K562 (cell line): ENCODE measurements around the gene OTX2. TPM values are rescaled to one million over a fixed set of nuclear protein-coding genes. Genes with fewer than 3 reads are reported as not detected.

Source experiments
- ATAC-seq: fragments of 200-7000 bp; cut with Tn5 transposase; 3 replicates; pipeline ENCODE4 v1.9.1; 2020; ENCODE audit warnings: moderate library complexity
- BruUV-seq: library from RNA; stranded (reverse); fragments of 400-500 nt; replicated peaks from 2 replicates; lab custom pipeline; 2021; lab: Mats Ljungman, UMichigan
- CTCF ChIA-PET: fragments of 300-600 bp; formaldehyde crosslinking; extraction: SDS; loops from one replicate; lab custom pipeline; 2021; ENCODE audit warnings: low intra/inter-chr PET ratio; lab: Yijun Ruan, JAX
- POLR2A ChIA-PET: fragments of 300-600, 350-650 bp; sonication (Branson Sonifier 250); formaldehyde crosslinking; extraction: SDS; loops from one replicate; lab custom pipeline; 2021; ENCODE audit warnings: antibody characterized with exemption, inconsistent platforms; lab: Yijun Ruan, JAX
- DNase-seq, 4 experiments: peaks; one replicate each; pipeline versions ENCODE4 v3.0.0 to v3.0.0-alpha.2; 2011 to 2018; ENCODE audit warnings: low spot score in 3 of 4, mixed read lengths in 3 of 4; ENCODE audit errors: extremely low read depth in 1 of 4
- FAIRE-seq: peaks from 2 replicates; lab custom pipeline; 2011; peaks lifted over from hg19 to GRCh38; lab: Jason Lieb, UNC
- H2AFZ ChIP-seq: 2 replicates; pipeline ENCODE4 v1.6.0; 2011; ENCODE audit warnings: low read depth, low read length, control low read depth, inconsistent platforms
- H3K27ac ChIP-seq: fragments of 200-600 bp; 3 replicates; pipeline ENCODE4 v1.8.0; 2011; ENCODE audit warnings: low read depth, mild to moderate bottlenecking, control low read depth, inconsistent platforms, low read length, moderate library complexity, mixed read lengths; ENCODE audit errors: extremely low read depth
- H3K27me3 ChIP-seq, 2 experiments: fragments of 300-600 bp in 1 of 2; 2 replicates in 1 of 2; 3 replicates in 1 of 2; pipeline versions ENCODE4 v1.6.0 to v1.8.0; 2011; ENCODE audit warnings: inconsistent platforms in 2 of 2, low read length in 2 of 2, mild to moderate bottlenecking in 1 of 2, mixed read lengths in 1 of 2, moderate library complexity in 1 of 2; ENCODE audit not compliant: control insufficient read depth in 2 of 2, insufficient read depth in 2 of 2
- H3K36me3 ChIP-seq: fragments of 300-600 bp; 3 replicates; pipeline ENCODE4 v1.8.0; 2011; ENCODE audit warnings: mild to moderate bottlenecking, low read length, inconsistent platforms; ENCODE audit not compliant: control insufficient read depth, insufficient read depth
- H3K4me1 ChIP-seq, 2 experiments: fragments of 200-600 bp in 1 of 2; replicated peaks in 1 of 2; 2 replicates in 1 of 2; 3 replicates in 1 of 2; pipeline versions ENCODE4 v1.5.1 to v1.8.0; 2011; ENCODE audit warnings: inconsistent platforms in 2 of 2, low read length in 2 of 2, mild to moderate bottlenecking in 1 of 2, mixed read lengths in 1 of 2, moderate library complexity in 1 of 2; ENCODE audit not compliant: control insufficient read depth in 2 of 2, insufficient read depth in 2 of 2
- H3K4me2 ChIP-seq: 2 replicates; pipeline ENCODE4 v1.6.1; 2011; ENCODE audit warnings: low read length, control low read depth, inconsistent platforms, mixed read lengths; ENCODE audit not compliant: insufficient read depth
- H3K4me3 ChIP-seq: fragments of 200-600 bp; sonication (generic), shearing (Covaris generic); 2 replicates; pipeline ENCODE4 v1.5.1; 2016; ENCODE audit warnings: control low read depth, inconsistent platforms
- H3K79me2 ChIP-seq: fragments of 200-600 bp; 3 replicates; pipeline ENCODE4 v1.8.0; 2011; ENCODE audit warnings: low read length, inconsistent platforms; ENCODE audit not compliant: control insufficient read depth, insufficient read depth
- H3K9ac ChIP-seq, 2 experiments: 2 replicates each; pipeline versions ENCODE4 v1.6.0 to v1.6.1; 2011; ENCODE audit warnings: low read depth in 2 of 2, low read length in 2 of 2, control low read depth in 1 of 2, inconsistent platforms in 1 of 2, mild to moderate bottlenecking in 1 of 2, mixed read lengths in 1 of 2; ENCODE audit not compliant: insufficient read depth in 1 of 2
- H3K9me1 ChIP-seq: one replicate; pipeline ENCODE4 v1.6.0; 2011; ENCODE audit warnings: inconsistent platforms, mild to moderate bottlenecking, low read length, moderate library complexity; ENCODE audit not compliant: control insufficient read depth, insufficient read depth
- H3K9me3 ChIP-seq: replicated peaks from 2 replicates; pipeline ENCODE4 v1.5.1; 2011; ENCODE audit warnings: low read depth, low read length, inconsistent platforms; ENCODE audit not compliant: control insufficient read depth, insufficient read depth
- H4K20me1 ChIP-seq: replicated peaks from 2 replicates; pipeline ENCODE4 v1.6.1; 2011; ENCODE audit warnings: low read length, inconsistent platforms, mixed read lengths; ENCODE audit not compliant: control insufficient read depth, insufficient read depth
- ATF3 ChIP-seq, 2 experiments: fragments of 450-650 bp in 1 of 2; sonication (generic) in 1 of 2; formaldehyde crosslinking in 1 of 2; IDR thresholded peaks in 1 of 2; conservative IDR thresholded peaks in 1 of 2; 2 replicates each; pipeline versions ENCODE4 v1.6.1 to v1.8.1; 2016 to 2023; ENCODE audit warnings: mild to moderate bottlenecking in 2 of 2, moderate library complexity in 2 of 2, inconsistent platforms in 1 of 2, missing genetic modification reagents in 1 of 2
- CGGBP1 ChIP-seq: fragments of 250-450 bp; sonication (Bioruptor Pico); IDR thresholded peaks from 2 replicates; pipeline ENCODE4 v1.9.0; 2021; ENCODE audit warnings: mild to moderate bottlenecking
- CXXC5 ChIP-seq: fragments of 250-450 bp; sonication (Bioruptor Pico); IDR thresholded peaks from 2 replicates; pipeline ENCODE4 v1.8.0; 2022; ENCODE audit warnings: inconsistent platforms, mild to moderate bottlenecking, moderate library complexity
- DPF2 ChIP-seq: fragments of 450-650 bp; IDR thresholded peaks from 2 replicates; pipeline ENCODE4 v1.6.1; 2016
- EP300 ChIP-seq: IDR thresholded peaks from 2 replicates; pipeline ENCODE4 v1.6.1; 2012; ENCODE audit warnings: low read length, improper control_type of control experiment
- FOXJ2 ChIP-seq: fragments of 200-800 bp; sonication (Bioruptor generic); IDR thresholded peaks from 2 replicates; pipeline ENCODE4 v1.6.1; 2016; ENCODE audit warnings: missing genetic modification characterization, missing compliant biosample characterization
- GTF2A2 ChIP-seq: IDR thresholded peaks from 2 replicates; pipeline ENCODE4 v1.6.1; 2016; ENCODE audit warnings: mild to moderate bottlenecking, missing genetic modification characterization, missing compliant biosample characterization
- MYBL2 ChIP-seq, 2 experiments: fragments of 450-650 bp in 1 of 2; sonication (generic) in 1 of 2; formaldehyde crosslinking in 1 of 2; IDR thresholded peaks; 2 replicates each; pipeline versions ENCODE4 v1.6.1 to v1.8.1; 2017 to 2022; ENCODE audit warnings: borderline replicate concordance in 1 of 2, inconsistent platforms in 1 of 2, low read depth in 1 of 2, mild to moderate bottlenecking in 1 of 2, missing genetic modification reagents in 1 of 2, moderate library complexity in 1 of 2
- NR2C2 ChIP-seq, 2 experiments: fragments of 200-800 bp in 1 of 2; sonication (Bioruptor generic) in 1 of 2; sonication (generic) in 1 of 2; formaldehyde crosslinking in 1 of 2; IDR thresholded peaks; 2 replicates each; pipeline versions ENCODE4 v1.6.1 to v1.8.0; 2016 to 2022; ENCODE audit warnings: mild to moderate bottlenecking in 1 of 2, missing compliant biosample characterization in 1 of 2, missing genetic modification characterization in 1 of 2, missing genetic modification reagents in 1 of 2
- SMAD4 ChIP-seq: fragments of 250-450 bp; sonication (Bioruptor Pico); conservative IDR thresholded peaks from 2 replicates; pipeline ENCODE4 v1.8.0; 2021; ENCODE audit warnings: inconsistent platforms, mild to moderate bottlenecking, moderate library complexity
- SP1 ChIP-seq: sonication (generic); formaldehyde crosslinking; IDR thresholded peaks from 2 replicates; pipeline ENCODE4 v1.8.1; 2022; ENCODE audit warnings: mild to moderate bottlenecking, missing genetic modification reagents
- TCF7 ChIP-seq: sonication (generic); IDR thresholded peaks from 2 replicates; pipeline ENCODE4 v1.6.1; 2016; ENCODE audit warnings: antibody characterized with exemption, borderline replicate concordance
- VEZF1 ChIP-seq: fragments of 200-800 bp; sonication (Bioruptor generic); IDR thresholded peaks from 2 replicates; pipeline ENCODE4 v1.6.1; 2017; ENCODE audit warnings: missing genetic modification characterization, missing compliant biosample characterization
- ZNF311 ChIP-seq: fragments of 250-450 bp; sonication (Bioruptor Pico); IDR thresholded peaks from 2 replicates; pipeline ENCODE4 v1.4.0; 2020; ENCODE audit warnings: mild to moderate bottlenecking, moderate library complexity
- ZNF431 ChIP-seq: sonication (generic); formaldehyde crosslinking; IDR thresholded peaks from 2 replicates; pipeline ENCODE4 v1.8.0; 2022; ENCODE audit warnings: mild to moderate bottlenecking, missing genetic modification reagents
- ZNF592 ChIP-seq: fragments of 450-650 bp; IDR thresholded peaks from 2 replicates; pipeline ENCODE4 v1.6.1; 2017; ENCODE audit warnings: antibody characterized with exemption, mild to moderate bottlenecking
- WGBS: fragments of 100-300 bp; shearing (Covaris generic); methylation state at CpG from one replicate; pipeline ENCODE4 v1.1.6; 2016; ENCODE audit warnings: low coverage, mixed read lengths; ENCODE audit not compliant: insufficient coverage; ENCODE audit errors: missing lambda C conversion rate; 5-methylcytosine and 5-hydroxymethylcytosine counted together
- in situ Hi-C: fragments of 300-500 bp; cut with MboI; formaldehyde crosslinking; loops from 4 replicates; pipeline ENCODE4 v1.15.0; 2018; ENCODE audit warnings: inconsistent platforms, mixed read lengths
- intact Hi-C: fragments of 100-400 bp; cut with micrococcal nuclease; formaldehyde crosslinking; loops from 2 replicates; pipeline ENCODE4 v1.14.2; 2022
- polyA plus RNA-seq, 8 experiments: library from polyadenylated mRNA; depleted of rRNA in 4 of 8; stranded (reverse) in 5 of 8; unstranded in 3 of 8; fragments of >200 nt; fragmentation: Nextera tagmentation in 2 of 8; fragmentation: Illumina TruSeq in 1 of 8; extraction: Ambion mirVana in 2 of 8; extraction: Trizol in 1 of 8; gene quantifications; 2 replicates each; pipeline versions ENCODE4 v1.2.1 to v1.2.3, GENCODE V29; 2011 to 2014; ENCODE audit warnings: inconsistent platforms in 1 of 8, missing spikeins in 1 of 8
- total RNA-seq, 7 experiments: library from RNA; depleted of rRNA in 6 of 7; stranded (reverse); fragments of >200 nt in 6 of 7; fragmentation: Illumina TruSeq in 2 of 7; extraction: Trizol in 2 of 7; gene quantifications; 2 replicates each; pipeline versions ENCODE4 v1.2.1 to v1.2.3, GENCODE V29; 2011 to 2021; ENCODE audit warnings: low replicate concordance in 1 of 7

OTX2 gene
- total and polyA plus RNA-seq, 9 of the 15 experiments (the other 6 are each of a cell fraction or from before 2014, with no cell fraction given) = not detected

- Histone ChIP-seq H3K4me3 (no peak overlapping the region), H3K27me3 (no peaks in the 10 kb centered on the region), H3K4me1 (no peaks in the 10 kb centered on the region), H3K9me1 (no peaks in the 10 kb centered on the region), H3K36me3 (no peaks in the 10 kb centered on the region), H2AFZ (no peak overlapping the region), H3K27ac (no peak overlapping the region), H3K4me2 (no peak overlapping the region), H3K79me2 (no peaks in the 10 kb centered on the region), H3K9ac (no peak overlapping the region), H4K20me1 (no peaks in the 10 kb centered on the region), H3K9me3 (no peaks in the 10 kb centered on the region)
- ATAC-seq (no peak), FAIRE-seq (no peak), DNase-seq (no peak)
- BruUV-seq = no TSS peak
- in situ Hi-C loops (no loop called here), intact Hi-C loops (no loop called here)
- ChIA-PET CTCF (no interaction called here), POLR2A (no interaction called here)
- WGBS = 4% methylated on average over 3 of the region's 3 CpGs
- TF ChIP-seq TCF7 (no peak), FOXJ2 (tag) (no peak), CXXC5 (CRISPR knock-in tag) (no peak), ZNF311 (CRISPR knock-in tag) (no peak), MYBL2 (IDR thresholded peaks at IDR 0.05; ENCODE audit: low read depth) (no peak), MYBL2 (CRISPR knock-in tag; IDR thresholded peaks at IDR 0.05; ENCODE audit: borderline replicate concordance) (no peak), ZNF592 (no peak), ATF3 (IDR thresholded peaks at IDR 0.05) (no peak), ATF3 (CRISPR knock-in tag; conservative IDR thresholded peaks at IDR 0.05) (no peak), GTF2A2 (tag) (no peak), DPF2 (no peak), SMAD4 (CRISPR knock-in tag) (no peak), EP300 (no peak), VEZF1 (no peak), NR2C2 (CRISPR knock-in tag; IDR thresholded peaks at IDR 0.05) (no peak), NR2C2 (tag; IDR thresholded peaks at IDR 0.05) (no peak), CGGBP1 (CRISPR knock-in tag) (no peak), ZNF431 (CRISPR knock-in tag) (no peak), SP1 (CRISPR knock-in tag) (no peak)
Observed at GRCh38 chr14:56753396-56753795, 56.9 kb downstream of the OTX2 start.
